GM21737 (cell line): ENCODE results near the gene CALHM4.

Source experiments
- ATAC-seq: cut with Tn5 transposase; IDR thresholded peaks from one replicate; pipeline ENCODE4 v1.9.1; 2021; ENCODE audit warnings: mild to moderate bottlenecking, moderate library complexity; ENCODE audit not compliant: unreplicated experiment

Gene CALHM4, protein sequence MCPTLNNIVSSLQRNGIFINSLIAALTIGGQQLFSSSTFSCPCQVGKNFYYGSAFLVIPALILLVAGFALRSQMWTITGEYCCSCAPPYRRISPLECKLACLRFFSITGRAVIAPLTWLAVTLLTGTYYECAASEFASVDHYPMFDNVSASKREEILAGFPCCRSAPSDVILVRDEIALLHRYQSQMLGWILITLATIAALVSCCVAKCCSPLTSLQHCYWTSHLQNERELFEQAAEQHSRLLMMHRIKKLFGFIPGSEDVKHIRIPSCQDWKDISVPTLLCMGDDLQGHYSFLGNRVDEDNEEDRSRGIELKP

DNA sequence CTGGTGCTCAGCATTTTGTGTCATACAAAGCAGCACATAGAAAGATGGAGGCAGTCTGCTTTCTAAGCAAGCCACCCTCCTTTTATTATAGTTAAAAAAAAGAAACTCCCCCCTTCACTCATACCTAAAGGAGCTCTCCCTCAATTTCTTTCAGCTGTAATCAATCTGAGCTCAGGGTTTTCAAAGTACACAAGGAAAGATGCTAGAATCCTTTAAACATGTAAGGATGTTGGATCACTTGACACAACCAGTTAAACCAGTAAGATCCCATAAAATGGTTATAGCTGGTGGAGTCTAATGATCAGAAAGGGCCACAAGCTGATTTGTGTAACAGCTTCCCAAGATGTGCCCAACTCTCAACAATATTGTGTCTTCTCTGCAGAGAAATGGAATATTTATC, at the start of gene CALHM4:
TSS of gene CALHM4 (plus strand) at position 301 of the 400 bp plus-strand sequence. CDS start at position 344, 43 bp downstream.
- ATAC-seq, result no peak

DNA sequence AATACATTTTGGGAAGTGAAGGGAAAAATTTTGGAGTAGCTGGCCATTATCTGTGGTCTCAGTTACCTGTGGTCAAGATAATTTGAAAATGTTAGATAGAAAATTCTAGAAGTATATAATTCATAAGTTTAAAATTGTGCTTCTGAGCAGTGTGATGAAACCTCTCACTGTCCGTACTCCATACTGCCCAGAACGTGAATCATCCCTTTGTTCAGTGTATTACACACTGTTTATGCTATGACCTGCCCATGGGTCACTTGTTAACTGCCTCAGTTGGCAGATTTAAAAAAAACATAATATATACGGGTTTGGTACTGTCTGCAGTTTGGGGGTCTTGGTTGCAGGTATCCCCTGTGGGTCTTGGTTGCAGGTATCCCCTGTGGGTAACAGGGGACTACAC, 46.2 kb upstream of the CALHM4 start:
- no peak for ATAC-seq

DNA sequence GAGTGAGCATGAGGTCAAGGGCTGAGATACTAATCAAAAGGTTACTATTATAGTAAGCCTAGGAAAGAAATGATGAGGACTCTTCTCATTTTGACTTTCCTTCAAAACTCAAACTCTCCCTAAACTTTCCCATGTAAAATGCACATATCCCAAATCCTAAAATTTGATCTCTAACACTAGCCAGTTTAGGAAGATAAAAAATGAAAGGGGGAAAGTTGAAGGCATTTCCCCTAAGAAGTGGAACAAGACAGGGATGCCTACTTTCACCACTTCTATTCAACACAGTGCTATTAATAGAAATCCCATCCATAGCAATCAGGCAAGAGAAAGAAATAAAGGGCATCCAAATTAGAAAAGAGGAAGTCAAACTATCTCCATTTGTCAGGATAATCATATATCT, 45.0 kb upstream of the CALHM4 start:
- ATAC-seq, result no peak

DNA sequence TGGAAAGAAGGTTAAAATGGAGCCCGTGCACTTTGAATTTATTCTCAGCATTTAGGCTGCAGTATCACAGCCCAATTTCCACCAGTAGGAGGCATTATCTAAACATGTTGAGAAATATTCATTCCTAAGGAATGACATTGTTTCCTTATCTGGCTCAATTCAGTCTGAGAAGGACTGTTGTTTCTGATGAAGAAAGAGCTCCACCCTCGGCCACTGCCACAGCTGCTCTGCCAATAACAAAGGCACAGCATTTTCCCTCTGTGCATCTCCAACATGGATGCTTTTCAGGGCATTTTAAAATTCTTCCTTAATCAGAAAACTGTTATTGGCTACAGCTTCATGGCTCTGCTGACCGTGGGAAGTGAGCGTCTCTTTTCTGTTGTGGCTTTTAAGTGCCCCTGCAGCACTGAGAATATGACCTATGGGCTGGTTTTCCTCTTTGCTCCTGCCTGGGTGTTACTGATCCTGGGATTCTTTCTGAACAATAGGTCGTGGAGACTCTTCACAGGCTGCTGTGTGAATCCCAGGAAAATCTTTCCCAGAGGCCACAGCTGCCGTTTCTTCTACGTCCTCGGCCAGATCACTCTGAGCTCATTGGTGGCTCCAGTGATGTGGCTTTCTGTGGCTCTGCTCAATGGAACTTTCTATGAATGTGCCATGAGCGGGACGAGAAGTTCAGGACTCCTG, 42.0 kb upstream of the CALHM4 start, which contains the start of gene CALHM5:
TSS of gene CALHM5 (plus strand) at position 216 of the 687 bp plus-strand sequence. CDS start at position 274, 58 bp downstream.
- no peak for ATAC-seq

DNA sequence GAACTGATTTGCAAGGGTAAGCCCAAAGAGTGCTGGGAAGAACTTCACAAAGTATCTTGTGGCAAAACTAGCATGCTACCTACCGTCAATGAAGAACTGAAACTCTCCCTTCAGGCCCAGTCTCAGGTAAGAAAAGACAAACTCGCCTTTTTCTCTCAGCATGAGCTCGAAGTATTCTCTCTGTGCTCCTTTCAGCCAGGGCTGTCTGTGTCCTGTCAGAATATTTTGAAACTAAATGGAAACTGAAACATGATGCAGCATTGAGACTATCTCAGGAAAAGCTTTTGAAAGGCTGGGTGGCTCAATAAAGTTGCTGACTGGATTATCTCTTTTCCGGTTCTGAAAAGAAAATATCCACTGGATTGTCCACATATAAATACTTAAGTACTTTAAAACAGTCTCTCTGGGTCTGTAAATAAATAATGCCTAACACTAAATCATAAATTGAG, 41.4 kb upstream of the CALHM4 start:
- ATAC-seq, result peak; percentile 78

DNA sequence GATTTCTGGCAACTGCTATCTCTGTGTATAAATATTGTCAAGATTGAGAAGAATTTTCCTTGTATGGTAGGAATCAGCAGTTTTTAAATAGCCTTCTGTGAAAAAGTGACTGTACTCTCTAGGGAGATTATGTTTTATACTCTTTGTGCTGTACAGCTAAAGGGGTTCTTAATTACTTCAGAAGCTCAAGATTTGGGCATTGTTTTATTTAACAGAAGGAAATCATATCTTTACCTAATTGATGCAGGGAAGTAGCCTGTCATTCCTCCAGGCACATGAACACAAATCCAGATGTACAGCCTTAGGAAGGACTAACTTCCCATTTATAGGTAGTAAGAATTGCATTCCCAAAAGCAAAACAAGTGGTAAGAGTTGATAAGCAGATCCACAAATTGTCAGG, 40.8 kb upstream of the CALHM4 start:
- ATAC-seq, result no peak

DNA sequence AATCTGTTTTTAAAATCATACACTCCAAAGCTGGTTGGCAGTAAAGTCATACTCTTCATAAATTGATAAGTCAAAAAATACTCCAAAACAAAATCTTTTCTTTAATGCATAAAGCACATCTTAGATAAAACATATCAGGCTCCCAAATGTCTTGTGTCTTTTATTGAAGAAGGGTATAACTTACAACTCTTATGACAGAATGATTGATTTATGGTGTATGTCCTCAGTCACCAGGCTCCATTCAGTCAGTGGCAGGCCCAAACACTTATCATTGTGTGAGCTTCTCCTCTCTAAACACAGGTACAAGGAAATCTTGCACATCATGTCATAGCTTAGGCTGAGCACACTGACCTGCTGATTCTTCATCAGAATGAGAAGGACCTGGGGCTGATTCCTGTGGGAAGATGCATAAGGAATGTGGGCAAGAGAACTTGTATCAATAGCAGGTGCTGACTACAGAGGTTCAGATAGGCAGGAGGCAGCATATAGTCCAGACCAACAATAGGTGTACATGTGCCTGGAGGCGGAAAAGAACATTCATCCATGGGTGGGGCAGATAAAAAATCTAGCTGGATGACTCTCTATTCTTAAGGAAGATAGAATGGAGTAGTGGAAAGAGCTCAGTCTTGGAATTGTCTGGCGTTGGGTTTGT, 40.2 kb upstream of the CALHM4 start:
- ATAC-seq, result no peak

DNA sequence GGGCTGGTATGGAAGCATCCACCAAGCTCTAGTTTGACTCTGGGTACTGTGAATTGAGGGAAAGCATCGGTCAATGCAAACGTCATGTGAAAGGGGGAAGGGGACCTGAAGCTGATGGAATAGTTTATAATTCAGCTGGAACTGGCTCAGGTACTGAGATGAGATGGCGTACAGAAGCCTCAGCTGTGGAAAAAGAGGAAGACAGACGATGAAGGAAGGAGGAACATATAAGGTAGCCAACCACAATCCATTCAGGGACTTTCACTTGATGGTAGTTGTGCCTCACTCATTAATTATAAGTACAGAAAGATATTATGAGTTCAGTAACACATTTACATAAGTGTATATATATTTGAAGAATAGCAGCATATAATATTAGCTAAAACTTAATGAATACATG, 39.4 kb upstream of the CALHM4 start:
- ATAC-seq, result no peak

DNA sequence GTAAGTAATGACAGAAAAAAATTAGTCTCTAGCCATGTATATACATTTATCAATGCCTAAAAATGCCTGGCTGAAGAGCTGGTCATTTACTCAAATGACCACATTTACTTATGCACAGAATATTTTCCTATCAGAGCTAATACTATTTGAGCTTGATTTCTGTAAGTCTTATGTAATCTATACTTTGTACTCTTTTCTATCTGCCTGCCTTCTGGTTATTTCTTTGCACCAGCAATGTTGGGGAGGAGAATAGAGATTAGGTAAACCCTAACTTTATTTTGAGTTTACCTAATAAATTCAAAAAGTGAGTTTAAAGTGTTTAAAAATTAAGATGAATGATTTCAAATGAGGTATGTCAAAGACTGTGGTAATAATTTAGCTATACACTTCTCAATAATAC, 38.4 kb upstream of the CALHM4 start:
- no peak for ATAC-seq

DNA sequence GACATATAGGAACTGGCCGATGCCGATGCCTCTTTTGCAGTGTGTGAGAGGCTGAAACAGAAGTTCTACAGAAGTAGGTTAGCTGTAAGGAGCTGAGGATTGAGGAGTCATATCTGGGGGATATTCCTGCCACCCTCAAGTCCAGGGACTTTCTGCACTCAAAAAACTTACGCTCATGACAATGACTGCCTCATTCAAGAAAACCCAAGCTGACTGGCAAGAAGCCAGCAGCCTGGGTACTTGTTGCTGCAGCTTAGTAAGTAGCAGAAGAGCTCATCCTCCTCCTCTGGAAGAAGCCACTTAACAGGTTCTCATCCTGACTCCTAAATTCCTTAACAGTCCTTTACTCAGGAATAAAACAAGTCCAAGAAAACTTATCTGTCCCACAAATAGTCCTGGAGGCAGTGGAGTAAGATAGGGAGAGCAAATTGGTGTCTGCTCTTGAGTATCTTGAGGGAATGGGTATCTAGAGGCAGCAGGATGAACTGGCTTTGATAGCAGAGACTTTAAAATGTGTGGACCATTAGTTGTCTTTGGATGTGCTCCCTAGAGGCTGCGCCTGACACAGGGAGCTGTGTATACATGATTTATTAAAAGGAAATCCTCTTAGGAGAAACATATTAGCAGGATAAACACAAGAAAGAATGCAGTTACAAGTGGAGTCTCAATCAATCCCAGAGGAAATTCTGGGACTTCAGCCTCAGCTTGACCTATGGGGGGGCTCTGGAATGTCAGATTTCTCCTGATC, 34.8 kb upstream of the CALHM4 start:
- no peak for ATAC-seq

DNA sequence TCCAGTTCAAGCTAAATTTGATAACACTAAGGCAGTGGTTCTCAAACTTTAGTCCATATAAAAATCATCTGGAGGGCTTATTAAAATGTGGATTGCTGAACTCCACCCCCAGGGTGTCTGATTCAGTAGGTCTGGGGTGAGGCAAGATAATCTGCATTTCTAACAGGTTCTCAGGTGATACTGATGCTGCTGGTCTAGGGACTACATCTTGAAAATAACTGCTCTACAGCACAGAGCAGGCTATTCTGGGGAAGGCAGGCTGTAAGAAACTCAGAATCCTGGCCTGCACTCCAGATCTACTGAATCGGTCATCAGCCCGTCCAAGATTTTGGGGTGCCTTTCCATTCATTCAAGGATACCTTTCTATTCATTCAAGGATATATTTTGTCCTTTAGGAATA, 30.7 kb upstream of the CALHM4 start:
- no peak for ATAC-seq

DNA sequence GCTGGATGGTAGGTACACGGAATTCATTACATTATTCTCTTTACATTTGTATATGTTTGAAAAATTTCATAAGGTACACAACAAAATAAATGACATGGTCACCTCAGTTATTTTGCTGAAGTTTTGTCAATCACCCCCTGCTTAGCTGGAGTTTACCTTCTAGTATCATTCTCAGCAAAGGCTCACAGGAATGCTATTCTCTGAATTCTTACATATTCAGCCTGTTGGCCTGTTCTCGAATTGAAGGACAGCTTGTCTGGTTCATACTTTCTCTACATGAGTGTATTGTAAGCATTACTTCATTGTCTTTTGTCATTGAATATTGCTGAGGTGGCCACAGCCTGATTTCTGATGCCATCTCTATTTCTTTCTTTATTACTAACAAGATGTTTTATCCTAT, 29.3 kb upstream of the CALHM4 start:
- no peak for ATAC-seq

DNA sequence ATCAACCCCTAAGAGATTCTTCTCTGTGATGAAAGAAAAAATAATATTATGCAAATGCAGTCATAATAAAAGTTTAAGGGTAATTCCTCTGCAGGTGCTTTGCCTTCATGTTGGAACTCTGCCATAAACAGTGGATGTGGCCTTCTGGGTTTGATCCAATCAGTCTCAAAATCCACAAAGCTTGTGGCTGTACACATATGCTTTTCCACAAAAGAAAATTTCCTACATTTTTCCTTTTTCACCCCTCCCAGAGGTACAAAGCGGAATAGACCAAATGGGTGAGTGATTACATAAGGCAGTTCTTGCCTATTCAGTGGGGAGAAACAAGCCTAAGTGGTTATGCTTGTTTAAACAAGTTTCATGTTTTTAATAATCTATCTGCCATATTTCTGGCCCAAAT, 25.4 kb upstream of the CALHM4 start:
- ATAC-seq, result no peak

DNA sequence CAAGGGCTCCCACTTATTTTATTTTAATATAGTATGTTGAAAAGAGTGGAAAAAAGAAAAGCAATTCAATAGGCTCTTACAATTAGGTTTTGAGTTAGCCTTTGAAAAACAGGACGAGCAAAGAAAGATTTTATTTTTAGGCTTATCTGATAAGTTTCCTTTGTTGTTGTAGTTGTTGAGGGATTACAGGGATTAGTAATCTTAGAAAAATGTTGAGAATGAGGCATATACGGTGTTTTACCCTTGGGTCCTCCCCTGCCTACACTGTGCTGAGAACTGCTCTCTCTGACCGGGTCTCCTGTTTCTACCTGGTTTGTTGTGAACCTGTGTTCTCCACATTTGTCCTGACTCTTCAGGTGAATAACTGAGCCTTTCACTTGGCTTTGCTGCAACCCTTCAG, 24.8 kb upstream of the CALHM4 start:
- no peak for ATAC-seq

DNA sequence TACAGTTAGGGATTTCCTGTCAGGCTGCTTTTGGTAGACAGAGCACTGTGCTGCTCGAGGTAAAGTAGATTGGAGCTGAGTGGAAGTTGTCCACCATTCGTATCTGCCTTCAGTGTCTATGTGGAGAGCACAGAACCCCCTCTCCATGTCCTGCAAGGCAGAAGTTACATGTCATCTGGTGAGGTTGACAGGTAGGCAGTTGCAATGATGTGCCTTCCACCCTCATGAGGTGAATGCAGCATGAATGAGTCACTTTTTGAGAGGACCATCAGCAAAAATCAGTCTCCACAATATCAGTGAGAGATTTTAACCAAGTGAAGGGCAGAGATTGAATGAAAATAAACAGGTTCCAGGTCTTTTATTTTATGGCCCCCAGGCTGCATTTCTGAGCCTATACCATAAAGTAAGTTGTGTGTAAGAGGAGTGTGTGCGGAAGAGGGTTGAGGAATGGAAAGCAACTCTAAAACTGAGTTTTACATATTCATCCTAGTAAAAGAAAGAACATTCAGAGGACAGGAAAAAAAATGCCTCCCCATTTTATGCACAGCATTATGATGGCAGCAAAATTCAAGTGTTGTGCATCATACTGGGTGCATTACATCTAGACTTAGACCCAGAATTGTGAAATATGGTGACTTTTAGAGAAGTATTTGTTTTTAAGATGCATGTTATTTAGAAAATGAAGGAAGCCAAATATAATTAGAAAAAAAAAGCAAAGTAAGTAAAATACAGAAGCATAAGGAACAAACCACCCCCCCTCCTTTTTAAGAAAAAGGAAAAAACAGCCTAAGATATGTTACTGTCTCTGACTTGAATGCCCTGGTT, 23.9 kb upstream of the CALHM4 start:
- ATAC-seq, result no peak

DNA sequence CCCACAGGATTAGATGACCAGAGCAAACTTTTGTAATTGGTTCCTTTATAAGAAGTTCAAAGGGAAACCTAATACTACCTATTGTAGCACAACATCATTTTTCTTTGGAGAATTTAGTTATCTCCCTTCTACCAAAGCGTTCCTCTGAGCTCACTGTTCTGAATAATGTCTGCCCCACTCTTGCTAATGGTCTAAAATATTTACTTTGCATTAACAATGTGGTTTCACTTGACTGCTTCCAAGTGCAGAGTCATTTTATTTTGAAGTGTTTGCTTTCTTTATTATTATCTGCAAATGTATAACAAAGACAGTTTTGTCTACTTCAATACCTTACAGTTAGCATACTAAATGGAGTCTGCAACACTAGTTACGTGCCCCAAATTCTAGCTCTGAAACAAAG, 23.1 kb upstream of the CALHM4 start:
- no peak for ATAC-seq

DNA sequence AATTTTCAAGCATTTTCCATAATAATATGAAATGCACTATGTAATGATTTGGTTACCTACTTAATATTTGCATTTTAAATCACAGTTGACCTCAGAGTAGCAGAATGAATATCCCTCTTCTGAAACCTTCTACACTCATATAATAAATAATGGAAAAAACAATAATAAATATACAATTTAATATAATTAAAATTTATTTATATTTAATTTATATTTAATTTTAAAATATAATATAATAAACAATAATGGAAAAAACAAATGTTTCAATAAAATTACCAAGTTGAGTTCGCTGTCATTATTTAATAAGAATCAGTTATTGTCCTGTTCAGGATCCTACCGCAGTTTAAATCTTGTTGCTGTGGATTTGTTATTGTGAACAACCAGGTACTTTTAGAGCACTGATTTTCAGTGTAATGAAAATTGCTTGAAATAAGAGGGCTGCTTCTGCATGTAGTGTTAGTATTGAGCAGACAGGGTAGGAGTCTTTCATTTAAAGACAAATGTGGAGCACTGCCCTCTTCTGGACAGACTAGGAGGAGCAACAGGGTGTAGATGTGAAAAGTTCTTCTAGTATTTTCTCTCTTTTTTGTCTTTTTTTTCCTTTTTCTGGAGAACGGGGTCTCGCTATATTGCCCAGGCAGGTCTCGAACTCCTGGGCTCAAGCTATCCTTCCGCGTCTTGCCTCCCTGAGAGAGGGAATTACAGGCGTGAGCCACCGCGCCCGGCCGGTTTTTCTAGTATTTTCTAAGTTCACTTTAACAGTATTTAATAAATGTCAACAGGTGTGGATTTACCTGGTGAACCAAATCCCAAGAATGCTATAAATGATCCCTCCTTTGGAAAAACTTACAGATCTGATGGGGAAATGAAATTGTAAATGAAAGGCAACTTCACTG, 21.6 kb upstream of the CALHM4 start:
- ATAC-seq, result peak; percentile 66

DNA sequence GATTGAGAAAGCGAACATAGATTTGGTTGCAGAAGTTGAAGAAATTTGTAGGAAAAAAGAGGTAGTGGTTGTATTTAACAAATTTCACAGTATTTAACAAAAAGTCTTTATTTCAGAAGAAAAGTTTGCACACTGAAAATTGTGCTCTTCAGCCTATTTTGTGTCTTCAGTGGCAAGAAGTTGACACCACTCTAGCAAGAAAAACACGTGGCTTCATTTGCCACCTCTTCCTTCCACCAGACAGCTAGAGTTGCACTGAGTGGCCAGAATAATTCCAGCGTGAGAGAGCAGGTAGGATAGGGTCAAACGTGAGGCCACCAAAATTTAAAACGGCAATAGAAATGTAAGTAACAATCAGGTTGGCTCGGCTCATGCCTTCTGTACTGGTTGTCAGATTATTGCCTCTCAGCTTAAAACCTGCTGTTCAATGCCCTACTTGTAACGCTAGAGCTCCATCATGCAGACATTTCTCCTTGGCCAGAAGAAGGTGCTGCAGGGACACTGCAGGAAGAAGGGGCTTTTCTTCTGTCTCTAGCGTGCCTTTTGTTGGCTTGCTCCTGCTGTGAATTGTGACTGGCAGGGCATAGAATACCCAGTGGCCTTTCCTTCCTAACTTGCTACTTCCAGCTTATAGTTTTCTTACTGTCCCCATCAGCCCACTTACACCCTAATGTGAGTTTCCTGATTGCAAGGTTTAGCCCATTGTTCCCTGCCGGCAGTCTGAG, 20.2 kb upstream of the CALHM4 start:
- no peak for ATAC-seq

DNA sequence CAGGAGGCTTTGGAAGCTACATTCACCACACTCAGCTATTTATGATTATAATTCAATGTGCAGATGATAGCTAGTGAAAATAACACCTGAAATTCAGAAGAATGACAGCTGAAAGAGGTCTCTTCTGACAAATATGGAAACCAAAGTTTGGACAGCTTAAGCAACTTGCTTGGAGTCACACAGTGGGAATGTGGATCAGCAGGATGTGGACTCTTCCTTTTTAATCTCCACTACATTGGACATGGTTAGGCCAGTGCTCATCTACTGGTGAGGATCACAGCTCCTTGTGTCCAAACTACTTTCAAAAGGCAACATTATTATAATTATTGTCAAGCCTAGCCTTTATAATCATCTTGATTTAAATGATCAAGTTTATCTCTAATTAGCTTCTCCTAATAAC, 18.4 kb upstream of the CALHM4 start:
- ATAC-seq, result no peak
